ENCODE measurements around the gene TUBB4B. TPM values are rescaled to one million over a fixed set of nuclear protein-coding genes. Genes with fewer than 3 reads are reported as not detected.

Gene TUBB4B
- total and polyA plus RNA-seq, 2 of the 4 experiments (the other 2 are of a cell fraction), result 237 to 529 TPM

DNA sequence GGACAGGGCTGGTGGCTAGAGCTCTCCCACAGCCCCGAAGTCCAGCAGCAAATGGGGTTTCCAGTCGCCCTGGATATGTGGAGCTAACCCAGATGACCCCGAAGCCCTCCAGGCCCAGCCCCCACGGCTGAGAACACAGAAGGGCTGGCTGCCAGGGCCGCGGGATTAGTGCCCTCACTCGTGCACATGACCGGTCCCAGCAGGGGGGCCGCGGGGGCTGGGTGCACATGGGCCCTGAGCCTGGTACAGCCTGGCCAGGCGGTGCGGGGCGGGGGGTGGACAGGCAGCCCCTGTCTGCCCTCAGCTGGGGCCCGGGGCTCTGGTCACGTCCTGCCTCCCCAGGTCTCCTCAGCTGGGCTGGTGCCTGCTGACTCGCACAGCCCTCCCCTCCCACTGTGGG lies 46.7 kb upstream of the TUBB4B start:
- in situ Hi-C loops (cut with MboI; ENCODE audit: low sequenced_read_pairs) (no loop called here), dilution Hi-C loops (cut with HindIII; ENCODE audit: low sequenced_read_pairs, unreplicated experiment) (no loop called here), intact Hi-C loops (cut with micrococcal nuclease) (no loop called here)
- no peak overlapping the region for H3K9ac ChIP-seq (ENCODE audit: low read depth, low read length)
- H3K27me3 ChIP-seq (ENCODE audit: control insufficient read depth, insufficient read depth, low read length), result no peaks in the 10 kb centered on the region
- H3K36me3 ChIP-seq (ENCODE audit: control insufficient read depth, insufficient read depth, low read length), result peaks cover 26% of the 10 kb centered on the region
- no peak overlapping the region for H3K4me2 ChIP-seq (ENCODE audit: low read depth, low read length)
- H2BK120ac ChIP-seq (ENCODE audit: low read depth, low read length), result no peak overlapping the region
- H2AK9ac ChIP-seq (replicated peaks; ENCODE audit: low read depth, low read length, poor library complexity), result peak overlapping the region; percentile 84
- H3K18ac ChIP-seq (ENCODE audit: low read depth, low read length), result no peak overlapping the region
- no peaks in the 10 kb centered on the region for H3K9me1 ChIP-seq (ENCODE audit: insufficient read depth, low read length)
- H3K79me1 ChIP-seq (ENCODE audit: low read depth in 1 of 2, low read length in 2 of 2), result peaks cover 10 to 79% of the 10 kb centered on the region in 2 experiments
- ATAC-seq (ENCODE audit: low read depth) (no peak), DNase-seq (no peak)
- no peak overlapping the region for H3K27ac ChIP-seq (ENCODE audit: insufficient read depth, low read length)
- no peak overlapping the region for H2BK5ac ChIP-seq (ENCODE audit: low read depth, low read length, poor library complexity, severe bottlenecking)
- H4K5ac ChIP-seq (ENCODE audit: low read depth, low read length), result no peak overlapping the region
- no peak overlapping the region for H4K91ac ChIP-seq (ENCODE audit: insufficient read depth, low read depth, low read length)
- no peak overlapping the region for H3K4me3 ChIP-seq (ENCODE audit: insufficient read depth, low read depth, low read length)
- peaks cover 24% of the 10 kb centered on the region for H3K4me1 ChIP-seq (ENCODE audit: control insufficient read depth, insufficient read depth, low read length)
- TF ChIP-seq RAD21 (IDR thresholded peaks at IDR 0.05; ENCODE audit: low read length) (no peak), BHLHE40 (IDR thresholded peaks at IDR 0.05; ENCODE audit: low read depth, low read length) (no peak), RCOR1 (IDR thresholded peaks at IDR 0.05; ENCODE audit: insufficient replicate concordance, low read length) (no peak)
- ChIA-PET POLR2A (ENCODE audit: unreplicated experiment) (no interaction called here), CTCF (interaction anchor here (1.0 kb wide), 1 partner anchor 33 kb away, joined by 3 read pairs; the partner anchor contains the start of gene RNF224)
- no peaks in the 10 kb centered on the region for H3K9me3 ChIP-seq (ENCODE audit: control insufficient read depth, insufficient read depth, low read length)
- no peak overlapping the region for H2BK15ac ChIP-seq (ENCODE audit: low read depth, low read length)
- no peak overlapping the region for H3K56ac ChIP-seq (ENCODE audit: extremely low read depth, insufficient read depth, low read length)
- no peak overlapping the region for H4K8ac ChIP-seq (ENCODE audit: low read depth in 2 of 2, low read length in 2 of 2)
- no TSS peak for BruUV-seq (replicated peaks)
- H2AK5ac ChIP-seq (ENCODE audit: low read depth, low read length), result no peak overlapping the region
- 53% methylated on average over 3 of the region's 16 CpGs; no CpG with 5 or more reads in 1 of the 2 experiments for WGBS, 2 experiments (ENCODE audit: extremely low coverage in 2 of 2, insufficient read length in 1 of 2)
- no peak overlapping the region for H3K23ac ChIP-seq (ENCODE audit: low read depth, low read length)
- peaks cover 44% of the 10 kb centered on the region for H4K20me1 ChIP-seq (ENCODE audit: insufficient read depth, low read length)
- no peak overlapping the region for H2BK20ac ChIP-seq (ENCODE audit: low read depth, low read length)
- H2AFZ ChIP-seq (replicated peaks; ENCODE audit: low read length, poor library complexity), result no peak overlapping the region
- H3K14ac ChIP-seq (replicated peaks; ENCODE audit: low read depth, low read length), result no peak overlapping the region
- no peak overlapping the region for H3K4ac ChIP-seq (ENCODE audit: low read depth, low read length)

Data from IMR-90 (cell line).